GM21515 (cell line): Measurements from ENCODE around the gene AP2S1.
A peak's percentile ranks its signal among the peaks of the same experiment; 100 is the strongest.
"Not testable (repeated sequence)": the region's sequence is repeated elsewhere in the genome, so short reads cannot be mapped to it uniquely, and the experiment has no call there.

Experiments used
- ATAC-seq: cut with Tn5 transposase; IDR thresholded peaks from one replicate; pipeline ENCODE4 v1.9.1; 2021; ENCODE audit not compliant: unreplicated experiment

Gene AP2S1

DNA sequence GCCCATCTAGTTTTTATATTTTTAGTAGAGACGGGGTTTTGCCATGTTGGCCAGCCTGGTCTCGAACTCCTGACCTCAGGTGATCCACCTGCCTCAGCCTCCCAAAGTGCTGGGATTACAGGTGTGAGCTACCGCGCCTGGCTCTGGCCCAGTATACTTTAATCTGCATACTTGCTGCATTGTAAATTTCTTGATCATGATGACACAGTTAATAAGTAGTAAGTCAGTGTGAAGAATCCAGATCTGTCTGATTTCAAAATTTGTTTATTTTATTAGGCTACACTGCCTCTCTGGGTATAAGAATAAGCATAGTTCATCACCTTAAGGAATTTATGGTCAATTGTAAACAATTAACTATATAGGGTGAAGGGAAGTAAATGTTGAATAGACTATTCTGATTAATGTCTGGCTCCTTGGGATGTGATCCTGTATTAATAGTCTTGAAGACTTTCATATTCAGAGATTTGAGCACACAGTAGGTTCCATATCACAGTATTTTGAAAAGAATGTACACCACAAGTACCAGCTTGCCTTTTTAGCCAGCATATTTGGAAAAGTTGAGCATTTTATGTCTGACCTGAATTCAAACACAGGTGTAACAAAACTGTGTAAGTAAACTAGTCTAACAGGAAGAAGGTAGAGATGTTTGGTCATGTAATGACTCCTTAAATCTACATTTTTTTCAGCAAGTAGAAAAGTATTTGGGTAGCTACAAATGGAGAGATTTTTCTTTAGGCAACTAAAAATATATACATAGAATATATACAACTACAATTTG lies 17.6 kb upstream of the AP2S1 start:
- ATAC-seq: no peak

GRCh38 chr19:46867170-46867569 lies 16.5 kb upstream of the AP2S1 start:
- ATAC-seq: no peak

DNA sequence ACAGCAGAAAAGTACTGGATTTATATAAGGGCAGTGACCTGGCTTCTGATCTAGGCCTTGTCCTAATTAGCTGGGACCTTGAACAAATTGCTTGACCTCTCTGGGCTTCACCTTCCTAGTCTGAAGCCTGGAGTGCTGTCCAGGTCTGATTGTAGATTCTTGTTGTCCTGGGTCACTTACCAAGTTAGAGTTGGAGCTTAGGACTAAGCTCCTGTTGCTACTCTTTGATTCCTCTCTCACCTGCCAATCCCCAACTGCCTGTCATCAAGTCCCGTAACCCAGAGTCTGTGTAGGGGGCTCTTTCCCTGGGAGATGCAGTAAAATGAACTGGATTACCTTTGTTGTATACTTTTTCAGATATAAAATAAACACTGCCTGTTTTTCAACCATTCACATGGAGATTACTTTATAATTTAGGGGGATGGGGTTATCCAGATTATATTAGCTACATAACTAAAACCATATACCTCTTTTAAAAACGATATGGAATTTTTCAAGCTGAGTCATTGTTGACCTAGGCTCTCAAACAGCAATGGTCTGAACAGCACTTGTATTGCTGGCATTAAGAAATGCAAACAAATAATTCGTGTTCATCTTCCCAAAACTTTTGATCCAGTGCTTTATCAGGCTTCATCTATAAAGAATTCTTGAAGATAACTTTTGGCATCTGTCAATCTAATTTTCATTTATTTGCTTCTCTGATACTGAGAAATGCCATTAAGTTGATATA lies 15.9 kb upstream of the AP2S1 start:
- no peak for ATAC-seq

- no peak for ATAC-seq
Observed at GRCh38 chr19:46863818-46864629, 13.4 kb upstream of the AP2S1 start.

DNA sequence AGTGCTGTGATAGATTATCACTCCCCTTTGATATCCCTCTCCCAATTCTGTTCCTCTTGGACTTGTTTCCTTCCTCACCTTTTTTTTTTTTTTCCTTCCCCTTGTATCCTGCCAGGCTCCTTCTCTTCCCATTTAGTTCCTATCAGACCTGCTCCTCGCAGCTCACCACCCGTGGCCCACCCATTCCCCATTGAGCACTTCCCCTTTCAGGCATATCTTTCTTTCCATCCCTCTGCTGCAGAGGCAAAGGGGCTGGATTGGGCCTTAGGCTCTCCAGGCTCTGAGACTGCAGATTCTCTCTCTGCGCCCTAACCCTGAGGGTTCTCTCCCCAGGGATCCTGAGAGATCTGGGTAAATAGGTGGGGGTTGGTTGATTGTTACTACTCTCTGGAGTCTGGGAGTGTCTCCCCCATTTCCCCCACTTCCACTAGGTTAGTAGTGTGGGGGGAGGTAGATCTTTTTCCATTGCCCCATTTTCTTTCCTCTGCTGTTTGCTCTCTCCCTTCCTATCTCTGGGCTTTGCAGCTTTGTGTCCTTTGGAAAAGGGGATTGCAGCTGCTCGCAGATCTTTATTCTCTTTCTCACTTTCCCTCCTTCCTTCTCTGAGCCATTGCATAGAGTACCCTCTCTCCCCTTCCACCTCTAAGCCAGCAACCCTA lies 12.5 kb upstream of the AP2S1 start:
- ATAC-seq: no peak

- ATAC-seq: no peak
Observed at GRCh38 chr19:46862503-46862834, 11.8 kb upstream of the AP2S1 start.

DNA sequence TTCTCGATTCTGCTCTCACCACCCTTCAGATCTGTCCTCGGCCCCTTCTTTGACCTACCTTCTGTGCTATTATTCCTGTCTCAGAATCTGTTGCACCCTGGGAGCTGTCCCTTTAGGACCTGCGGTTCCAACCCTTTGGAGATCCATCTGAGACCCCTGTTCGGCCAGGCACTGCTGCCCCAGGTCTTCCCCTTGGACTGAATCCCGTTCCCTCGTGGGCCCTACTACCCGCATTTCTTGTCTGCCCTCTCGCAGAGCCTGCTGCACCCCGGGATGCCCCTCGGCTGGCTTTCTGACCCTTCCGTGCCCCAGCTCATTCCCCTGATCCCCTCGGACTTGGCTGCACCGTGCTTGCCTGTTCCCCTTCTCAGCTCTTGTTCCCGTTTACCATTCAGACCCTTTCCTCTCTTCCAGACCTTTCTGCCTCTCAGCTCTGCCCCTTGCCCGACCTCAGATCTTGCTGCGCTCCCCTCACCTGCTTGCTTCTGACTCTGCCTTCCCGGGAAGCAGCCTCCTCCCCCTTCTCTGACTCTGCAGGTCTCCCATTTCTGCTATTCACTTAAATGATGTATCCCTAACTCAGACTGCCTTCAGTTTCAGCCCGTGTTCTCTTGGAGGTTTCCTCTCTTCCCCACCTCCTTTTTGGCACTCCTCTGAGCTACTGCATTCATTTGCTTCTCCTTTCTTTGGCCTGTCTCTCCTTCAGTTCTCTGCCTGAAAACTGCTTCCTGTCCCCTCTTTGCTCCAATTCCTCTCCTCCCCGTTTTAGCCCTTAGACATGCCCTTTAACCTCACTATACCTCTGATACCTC lies 11.3 kb upstream of the AP2S1 start:
- ATAC-seq: no peak

DNA sequence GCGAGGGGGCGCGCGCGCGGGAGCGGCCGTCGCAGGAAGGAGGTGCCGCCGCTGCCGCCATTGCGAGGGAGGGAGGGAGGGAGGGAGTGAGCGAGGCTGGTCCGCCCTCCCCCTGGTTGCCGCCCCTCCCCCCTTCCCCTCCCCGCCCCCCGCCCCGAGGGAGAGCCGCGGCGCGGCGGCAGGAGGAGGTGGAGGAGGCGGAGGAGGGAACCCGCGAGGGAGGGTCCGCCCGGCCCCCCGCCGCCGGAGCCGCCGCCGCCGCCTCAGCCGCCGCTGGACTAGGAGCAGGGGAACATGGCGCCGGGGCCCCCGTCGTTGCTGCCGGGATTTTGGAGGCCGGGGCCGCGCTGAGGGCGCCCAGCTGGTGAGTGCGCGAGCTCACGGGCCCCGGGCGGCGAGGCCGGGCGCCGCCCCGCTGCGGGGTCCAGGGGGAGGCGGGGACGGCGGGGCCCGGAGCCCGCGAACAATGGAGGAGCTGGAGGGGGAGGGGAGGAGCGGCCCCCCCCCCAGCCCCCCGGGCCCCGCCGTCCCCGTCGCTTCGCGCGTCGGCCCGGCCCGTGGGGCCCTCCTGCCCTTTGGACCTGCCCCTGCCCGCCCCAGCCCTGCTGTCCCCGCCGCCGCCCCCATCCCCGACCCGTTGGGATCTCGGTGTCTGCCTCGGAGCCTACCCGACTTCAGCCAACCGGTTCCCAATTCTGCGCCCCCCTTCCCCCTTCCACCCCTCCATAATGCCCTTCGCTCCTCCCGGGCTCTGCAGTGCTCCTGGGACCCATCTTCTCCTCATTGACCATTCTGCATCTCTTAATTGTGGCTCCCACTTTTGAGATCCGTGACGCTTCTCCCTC lies 10.4 kb upstream of the AP2S1 start, which contains the start of gene ARHGAP35:
Gene ARHGAP35, plus strand, starts transcription at position 152 of the 845 bp plus-strand sequence. CDS start 57,679 bp downstream, outside the sequence.
- peak; percentile 2 for ATAC-seq

DNA sequence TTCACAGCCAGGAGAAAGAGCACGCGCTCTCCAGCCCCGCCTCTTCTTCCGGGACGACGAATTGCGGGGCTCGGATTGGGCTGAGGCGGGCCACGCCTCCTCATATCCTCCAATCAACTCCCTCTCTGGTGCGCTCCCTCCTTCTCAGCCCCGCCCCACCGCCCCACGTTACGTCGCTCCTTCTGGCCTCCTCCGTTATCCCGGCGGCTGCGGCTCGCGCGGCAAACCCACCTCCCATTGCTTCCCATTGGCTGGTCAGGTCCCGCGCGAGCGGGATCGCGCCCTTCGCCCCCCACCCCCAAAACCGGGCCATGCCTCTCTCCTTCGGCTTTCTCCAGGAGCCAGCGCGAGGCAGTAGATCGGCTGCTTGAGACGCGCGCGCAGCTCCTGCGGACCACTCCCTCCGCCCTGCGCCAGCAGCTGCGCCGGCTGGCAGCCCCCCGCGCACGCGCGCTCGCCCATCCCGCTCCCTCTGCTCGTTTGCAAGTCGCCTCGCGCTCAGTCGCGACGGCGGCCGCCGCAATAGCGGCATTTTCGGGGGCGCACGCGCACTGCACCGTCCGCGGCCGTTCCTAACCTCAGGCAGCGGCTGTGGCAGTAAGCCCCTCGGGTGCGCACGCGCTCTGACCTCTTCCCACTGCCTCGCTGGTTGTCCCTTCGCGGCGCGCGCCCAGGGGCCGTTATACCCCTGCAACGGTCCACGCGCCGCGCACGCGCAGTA lies 9.6 kb upstream of the AP2S1 start:
- peak; percentile 58 for ATAC-seq

GRCh38 chr19:46859637-46860124 lies 9.0 kb upstream of the AP2S1 start:
- ATAC-seq: no peak

- ATAC-seq: peak; percentile 39
Observed at GRCh38 chr19:46856062-46857022, 5.7 kb upstream of the AP2S1 start.

DNA sequence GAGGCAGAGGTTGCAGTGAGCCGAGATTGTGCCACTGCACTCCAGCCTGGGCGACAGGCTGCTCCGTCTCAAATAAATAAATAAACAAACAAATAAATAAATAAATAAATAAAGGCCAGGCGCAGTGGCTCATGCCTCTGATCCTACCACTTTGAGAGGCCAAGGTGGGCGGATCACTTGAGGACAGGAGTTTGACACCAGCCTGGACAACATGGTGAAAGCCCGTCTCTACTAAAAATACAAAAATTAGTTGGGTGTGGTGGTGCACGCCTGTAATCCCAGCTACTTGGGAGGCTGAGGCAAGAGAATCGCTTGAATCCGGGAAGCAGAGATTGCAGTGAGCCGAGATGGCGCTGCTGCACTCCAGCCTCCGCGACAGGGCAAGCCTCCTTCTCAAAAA lies 4.1 kb upstream of the AP2S1 start:
- not testable (repeated sequence) for ATAC-seq

DNA sequence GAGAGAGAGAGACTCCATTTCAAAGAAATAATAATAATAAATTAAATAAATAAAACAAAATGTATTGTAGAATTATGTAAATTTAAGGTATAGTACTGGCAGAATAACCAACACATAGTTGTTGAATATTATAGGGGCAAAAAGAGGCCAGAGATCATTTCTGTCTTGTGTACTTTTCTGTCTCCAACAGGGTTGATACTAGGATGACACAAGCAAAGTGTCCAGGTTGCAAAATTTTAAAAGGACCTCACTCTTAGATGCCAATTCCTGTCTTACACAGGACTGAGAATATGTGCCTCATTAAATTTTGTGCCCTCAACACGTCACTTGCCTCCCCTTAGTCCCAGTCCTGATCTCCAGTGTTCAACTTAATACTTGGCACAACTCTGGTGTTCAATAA lies 2.2 kb upstream of the AP2S1 start:
- no peak for ATAC-seq

DNA sequence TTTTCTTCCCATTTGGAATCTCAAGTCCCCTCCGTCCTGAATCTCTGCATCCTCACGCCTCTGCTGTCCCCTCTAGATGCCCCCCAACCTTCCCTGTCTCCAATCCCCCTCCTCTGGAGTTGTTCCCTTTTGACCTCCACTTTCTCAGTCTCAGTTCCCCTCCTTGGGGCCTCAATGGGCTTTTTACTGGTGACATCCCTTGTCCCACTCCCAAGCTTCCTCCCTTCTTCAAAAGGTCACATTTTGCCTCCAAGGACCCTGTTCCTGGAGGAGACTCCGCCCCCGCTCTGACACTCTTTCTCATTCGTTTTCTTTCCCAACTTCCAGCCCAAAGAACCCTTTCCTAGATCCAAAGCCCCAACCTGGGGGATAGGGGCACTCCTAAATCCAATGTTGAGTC lies 1.0 kb downstream of the AP2S1 start:
- ATAC-seq: no peak

DNA sequence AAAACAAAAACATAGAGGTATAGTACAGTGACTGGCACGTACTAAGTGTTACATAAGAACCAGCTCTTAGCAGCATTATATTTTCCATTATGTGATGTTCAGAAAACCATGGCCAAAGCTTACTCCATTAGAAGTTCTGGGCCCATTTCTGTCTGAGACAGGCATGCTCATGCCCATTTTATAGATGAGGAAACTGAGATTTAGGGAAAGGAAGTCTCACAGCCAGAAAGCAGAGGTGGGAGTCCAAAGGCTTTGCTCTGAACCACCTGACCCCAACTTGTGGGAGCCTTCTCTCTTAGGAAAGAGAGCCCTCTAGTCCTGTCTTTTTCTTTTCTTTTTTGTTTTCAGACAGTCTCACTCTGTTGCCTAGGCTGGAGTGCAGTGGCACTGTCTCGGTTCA lies 2.3 kb downstream of the AP2S1 start:
- ATAC-seq: no peak

DNA sequence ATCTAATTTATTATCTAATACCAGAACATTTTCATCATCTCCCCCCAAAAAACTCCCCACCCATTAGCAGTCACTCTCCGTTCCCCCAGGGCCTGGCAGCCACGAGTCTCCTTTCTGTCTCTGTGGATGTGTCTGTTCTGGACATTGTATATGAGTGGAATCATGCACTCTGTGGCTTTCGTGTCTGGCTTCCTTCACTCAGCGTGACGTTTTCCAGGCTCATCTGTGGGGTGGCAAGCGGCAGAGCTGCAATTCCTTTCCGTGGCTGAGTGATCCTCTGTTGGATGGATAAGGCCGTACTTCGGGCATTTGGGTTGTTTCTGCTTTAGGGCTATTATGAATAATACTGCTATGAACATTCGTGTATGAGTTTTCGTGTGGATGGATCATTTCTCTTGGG lies 3.1 kb downstream of the AP2S1 start:
- no peak for ATAC-seq

GRCh38 chr19:46845959-46846459 lies 4.6 kb downstream of the AP2S1 start:
- ATAC-seq: no peak
